Left ventricle myocardium inferior (tissue), 1 donor: ENCODE data around the gene LRRC32. TPM values are rescaled to one million over a fixed set of nuclear protein-coding genes. Genes with fewer than 3 reads are reported as not detected.

Experiments used
- DNase-seq: peaks from one replicate; pipeline ENCODE4 v3.0.0-alpha.2; 2020
- H3K27ac ChIP-seq: fragments of 200-600 bp; replicated peaks from 2 replicates; pipeline ENCODE4 v1.8.0; 2021
- H3K27me3 ChIP-seq: fragments of 200-600 bp; 2 replicates; pipeline ENCODE4 v1.8.0; 2021; ENCODE audit warnings: low read depth
- H3K36me3 ChIP-seq: fragments of 200-600 bp; 2 replicates; pipeline ENCODE4 v1.8.0; 2021
- H3K4me1 ChIP-seq: fragments of 200-600 bp; 2 replicates; pipeline ENCODE4 v1.8.0; 2021
- H3K4me3 ChIP-seq: fragments of 200-600 bp; 2 replicates; pipeline ENCODE4 v1.8.0; 2021; ENCODE audit warnings: mild to moderate bottlenecking, moderate library complexity
- H3K9me3 ChIP-seq: fragments of 200-600 bp; replicated peaks from 2 replicates; pipeline ENCODE4 v1.8.0; 2021
- CTCF ChIP-seq: fragments of 200-600 bp; IDR thresholded peaks from 2 replicates; pipeline ENCODE4 v1.8.0; 2021; ENCODE audit warnings: antibody characterized with exemption, mild to moderate bottlenecking, borderline replicate concordance
- intact Hi-C: fragments of 100-400 bp; cut with micrococcal nuclease; formaldehyde crosslinking; loops from one replicate; pipeline ENCODE4 v1.11.0; 2022
- total RNA-seq: library from RNA; stranded (reverse); fragmentation: NEBNext Ultra II Directional; extraction: Animal tissue kit (Norgen Biotek cat#: 25700); gene quantifications from one replicate; pipeline ENCODE4 v1.2.1, GENCODE V29; 2021
- donor health status: DM: no; HTN: yes; CAD: no; lungs with severe emphysema.

LRRC32 gene
- total RNA-seq, 1 donor from 2014 or later, result 35.1 TPM

DNA sequence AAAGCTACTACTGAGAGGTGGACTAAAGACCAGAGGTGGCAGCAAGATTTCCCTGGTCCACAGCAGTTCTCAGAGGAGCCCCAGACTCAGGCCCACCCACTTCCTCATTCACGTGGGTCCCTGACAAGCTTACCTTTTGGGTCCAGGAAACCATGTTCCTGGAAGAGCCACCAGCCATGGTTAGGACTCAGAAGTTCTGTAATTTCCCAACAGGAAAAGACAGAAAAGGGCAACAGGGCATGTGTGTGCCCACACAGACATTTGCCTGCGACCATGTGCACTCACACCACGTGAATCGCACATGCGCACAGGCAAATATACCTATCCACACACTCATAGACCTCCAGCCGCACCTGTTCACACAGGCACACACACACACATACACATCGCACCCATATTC, 42.9 kb downstream of the LRRC32 start:
- no peak for TF ChIP-seq CTCF
- H3K9me3 ChIP-seq, result peaks cover 12% of the 10 kb centered on the region
- no peak for DNase-seq
- no peaks in the 10 kb centered on the region for H3K27me3 ChIP-seq
- H3K27ac ChIP-seq, result no peak overlapping the region
- no peak overlapping the region for H3K4me3 ChIP-seq
- no peaks in the 10 kb centered on the region for H3K36me3 ChIP-seq
- intact Hi-C loops, result no loop called here
- H3K4me1 ChIP-seq, result peaks cover 40% of the 10 kb centered on the region

GRCh38 chr11:76626921-76627401, 43.6 kb downstream of the LRRC32 start:
- no peaks in the 10 kb centered on the region for H3K36me3 ChIP-seq
- intact Hi-C loops, result no loop called here
- no peak overlapping the region for H3K4me3 ChIP-seq
- H3K27me3 ChIP-seq, result no peaks in the 10 kb centered on the region
- TF ChIP-seq CTCF, result no peak
- peaks cover 12% of the 10 kb centered on the region for H3K9me3 ChIP-seq
- peaks cover 40% of the 10 kb centered on the region for H3K4me1 ChIP-seq
- H3K27ac ChIP-seq, result no peak overlapping the region
- no peak for DNase-seq

- no peak overlapping the region for H3K27ac ChIP-seq
- H3K36me3 ChIP-seq, result no peaks in the 10 kb centered on the region
- DNase-seq, result no peak
- no peak for TF ChIP-seq CTCF
- intact Hi-C loops, result no loop called here
- peaks cover 12% of the 10 kb centered on the region for H3K9me3 ChIP-seq
- no peaks in the 10 kb centered on the region for H3K27me3 ChIP-seq
- H3K4me3 ChIP-seq, result no peak overlapping the region
- H3K4me1 ChIP-seq, result peaks cover 39% of the 10 kb centered on the region
These were observed 44.3 kb downstream of the LRRC32 start for GRCh38 chr11:76626266-76626665.

- no peaks in the 10 kb centered on the region for H3K36me3 ChIP-seq
- no peak for DNase-seq
- intact Hi-C loops, result no loop called here
- no peaks in the 10 kb centered on the region for H3K27me3 ChIP-seq
- H3K9me3 ChIP-seq, result peaks cover 12% of the 10 kb centered on the region
- peaks cover 32% of the 10 kb centered on the region for H3K4me1 ChIP-seq
- no peak for TF ChIP-seq CTCF
- no peak overlapping the region for H3K27ac ChIP-seq
- no peak overlapping the region for H3K4me3 ChIP-seq
These were observed 44.9 kb downstream of the LRRC32 start for GRCh38 chr11:76625472-76626186.

DNA sequence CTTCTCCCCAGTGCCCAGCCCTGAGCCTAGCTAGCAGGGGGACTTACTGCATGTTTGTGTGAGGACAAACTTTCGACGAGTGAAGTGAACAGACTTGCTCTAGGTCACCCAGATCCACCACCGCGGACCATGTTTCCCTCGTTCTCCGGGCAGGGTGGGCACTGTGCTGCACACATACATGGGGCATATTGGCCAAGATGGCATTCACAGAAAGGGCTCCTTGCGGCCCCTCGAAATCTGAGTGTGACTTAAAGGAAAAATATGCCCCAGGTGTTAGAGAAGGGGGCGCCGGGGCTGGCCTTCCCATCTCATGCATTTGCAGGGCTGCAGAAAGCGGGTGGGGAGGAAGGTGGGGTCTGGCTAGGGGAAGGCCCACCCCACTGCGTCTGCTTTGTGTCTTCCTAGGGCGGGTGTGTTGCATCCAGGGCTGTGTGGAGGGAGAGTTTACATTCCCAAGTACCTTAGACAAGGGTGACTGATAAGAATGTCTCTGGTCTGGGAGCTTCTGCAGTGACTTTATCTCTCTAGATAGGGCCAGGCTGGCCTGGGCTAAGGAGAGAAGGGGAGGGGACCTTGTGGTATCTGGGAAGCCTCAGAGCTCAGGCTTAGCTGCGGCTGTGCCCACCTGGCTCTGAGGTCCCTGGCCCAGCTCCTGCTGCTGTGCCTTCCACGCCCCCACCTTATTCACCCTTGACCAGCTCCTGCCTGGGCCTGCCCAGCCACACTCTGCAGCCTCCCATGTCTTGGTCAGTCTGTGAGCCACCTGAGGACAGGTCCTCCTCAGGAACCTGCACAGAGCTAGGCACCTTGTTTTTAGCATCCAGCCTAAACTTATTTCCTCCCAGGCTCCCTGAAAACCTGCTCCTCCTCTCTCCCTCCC, 45.8 kb downstream of the LRRC32 start:
- Histone ChIP-seq H3K9me3 (peaks cover 12% of the 10 kb centered on the region), H3K4me3 (no peak overlapping the region), H3K36me3 (no peaks in the 10 kb centered on the region), H3K4me1 (peaks cover 23% of the 10 kb centered on the region), H3K27ac (no peak overlapping the region), H3K27me3 (no peaks in the 10 kb centered on the region)
- DNase-seq, result no peak
- intact Hi-C loops, result no loop called here
- no peak for TF ChIP-seq CTCF
